GM18499 (cell line): ENCODE results near the gene ZSCAN2.

Source experiments
- ATAC-seq: cut with Tn5 transposase; IDR thresholded peaks from one replicate; pipeline ENCODE4 v1.9.1; 2021; ENCODE audit warnings: moderate number of reproducible peaks; ENCODE audit not compliant: insufficient read depth, unreplicated experiment

The ZSCAN2 gene

GRCh38 chr15:84659904-84660781, 59.3 kb downstream of the ZSCAN2 start:
- ATAC-seq: no peak

- no peak for ATAC-seq
Measured at GRCh38 chr15:84661001-84661400, 60.2 kb downstream of the ZSCAN2 start.

DNA sequence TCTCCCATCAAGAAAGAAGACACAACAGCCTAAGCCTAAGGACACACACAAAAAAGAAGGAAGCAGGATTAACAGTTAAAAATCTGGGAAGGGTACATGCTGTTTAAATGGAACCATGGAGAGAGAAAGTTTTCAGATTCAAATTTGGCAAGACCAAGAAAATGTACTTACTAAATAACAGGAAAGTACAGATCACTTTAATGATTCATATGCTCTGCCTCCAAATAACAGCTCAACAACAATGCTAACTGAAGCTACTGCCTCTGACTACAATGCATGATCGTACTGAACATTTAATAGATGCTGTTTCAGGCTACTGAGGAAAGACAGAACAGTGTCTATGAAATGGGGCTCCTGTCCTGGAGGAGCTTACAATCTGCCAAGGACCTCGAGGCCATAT, 65.6 kb downstream of the ZSCAN2 start:
- no peak for ATAC-seq

DNA sequence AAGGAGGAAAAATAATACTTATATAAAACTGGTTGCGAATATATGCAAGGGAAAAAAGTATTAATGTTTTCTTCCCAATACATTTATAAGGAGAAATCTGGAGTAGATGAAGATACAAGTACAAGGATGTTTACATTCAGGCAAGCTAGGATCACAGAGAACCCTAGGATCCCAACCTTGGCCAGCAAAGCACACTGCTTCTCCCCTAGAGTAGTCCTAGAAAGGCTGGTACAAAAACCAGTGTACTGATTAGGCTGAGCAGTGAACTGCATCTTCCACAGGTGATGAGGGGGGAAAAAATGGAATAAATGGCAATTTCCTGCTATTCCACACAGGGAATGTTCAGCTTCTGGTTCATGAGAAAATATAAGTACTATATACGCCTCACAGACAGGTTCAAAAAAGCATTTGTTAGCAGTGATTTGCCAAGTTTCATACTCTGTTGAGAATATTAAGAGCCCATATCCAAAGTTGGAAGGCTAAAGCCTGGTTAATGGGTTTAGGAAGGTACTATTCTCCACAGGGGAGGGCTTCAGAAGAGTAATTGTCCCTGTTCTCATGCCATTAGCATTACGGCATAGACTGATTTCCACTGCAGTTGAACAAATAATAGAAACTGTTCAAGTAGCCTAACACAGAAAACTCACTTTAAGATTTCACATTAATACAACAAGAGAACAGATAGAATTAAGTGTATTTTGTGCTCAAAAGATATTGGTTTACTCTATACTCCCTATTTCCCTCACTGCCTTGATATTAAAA, 67.6 kb downstream of the ZSCAN2 start:
- ATAC-seq: no peak

GRCh38 chr15:84669726-84670125, 68.9 kb downstream of the ZSCAN2 start:
- no peak for ATAC-seq

DNA sequence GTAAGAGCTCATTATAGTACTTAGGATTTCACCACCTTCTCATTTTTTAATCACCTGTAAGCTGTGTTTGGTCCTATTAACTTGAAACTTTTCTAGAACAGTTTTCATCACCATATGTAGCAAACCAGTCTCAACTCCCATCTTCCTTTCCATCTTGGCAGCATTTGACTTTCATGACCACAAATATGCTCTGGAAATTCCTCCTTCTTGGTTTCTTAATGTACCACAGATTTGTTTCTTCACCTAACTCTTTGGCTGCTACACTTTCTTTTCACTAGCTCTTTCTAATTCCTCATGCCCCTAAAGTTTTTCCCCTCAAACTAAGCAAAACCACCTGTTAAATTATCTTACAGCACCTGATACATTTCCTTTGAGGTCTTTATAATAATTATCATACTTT, 70.4 kb downstream of the ZSCAN2 start:
- no peak for ATAC-seq
